ENCODE results near the gene NUPR1.
"Not testable (repeated sequence)": the region's sequence is repeated elsewhere in the genome, so short reads cannot be mapped to it uniquely, and the experiment has no call there.

The NUPR1 gene

GRCh38 chr16:28554634-28555423 is 16.1 kb upstream of the NUPR1 start:
- FAIRE-seq: no peak

GRCh38 chr16:28553776-28554633 is 15.2 kb upstream of the NUPR1 start, which contains the start of gene SGF29:
TSS of gene SGF29 (plus strand) at chr16:28553920. CDS start at chr16:28581070, 27,150 bp downstream.
- no peak for FAIRE-seq

DNA sequence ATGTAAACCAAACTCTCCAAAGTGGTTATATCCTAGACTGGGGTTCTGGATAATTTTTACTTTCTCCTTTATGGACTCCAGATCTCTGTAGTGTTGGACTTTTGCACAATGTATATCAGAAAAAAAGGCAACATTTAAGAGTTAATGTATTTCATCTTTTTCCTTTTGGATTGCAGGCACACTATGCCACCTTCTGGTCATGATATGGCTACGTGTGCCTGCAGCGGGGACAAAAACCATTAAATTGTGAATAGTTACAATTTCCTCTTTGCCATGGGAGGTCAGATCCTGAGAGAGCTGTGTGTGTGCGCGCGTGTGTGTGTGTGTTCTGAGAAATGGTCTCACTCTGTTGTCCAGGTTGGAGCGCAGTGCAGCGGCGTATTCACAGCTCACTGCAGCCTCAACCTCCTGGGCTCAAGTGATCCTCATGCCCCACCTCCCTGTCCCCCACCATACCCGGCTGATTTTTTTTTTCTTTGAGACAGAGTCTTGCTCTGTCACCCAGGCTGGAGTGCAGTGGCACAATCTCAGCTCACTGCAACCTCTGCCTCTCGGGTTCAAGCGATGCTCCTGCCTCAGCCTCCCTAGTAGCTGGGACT is 10.6 kb upstream of the NUPR1 start:
- no peak for FAIRE-seq

GRCh38 chr16:28548306-28548802 is 9.6 kb upstream of the NUPR1 start:
- no peak for FAIRE-seq

DNA sequence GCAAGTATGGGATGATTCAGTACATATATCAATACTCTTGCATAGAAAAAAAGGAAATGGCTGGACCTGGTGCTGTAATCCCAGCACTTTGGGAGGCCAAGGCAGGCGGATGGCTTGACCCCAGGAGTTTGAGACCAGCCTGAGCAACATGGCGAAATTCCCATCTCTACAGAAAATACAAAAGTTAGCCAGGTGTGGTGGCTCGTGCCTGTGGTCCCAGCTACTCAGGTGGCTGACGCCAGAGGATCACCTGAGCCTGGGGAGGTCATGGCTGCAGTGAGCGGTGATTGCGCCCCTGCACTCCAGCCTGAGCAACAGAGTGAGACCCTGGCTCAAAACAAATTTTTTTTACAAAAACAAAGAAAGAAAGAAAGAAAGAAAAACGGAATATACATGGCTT is 7.9 kb upstream of the NUPR1 start:
- no peak for FAIRE-seq

DNA sequence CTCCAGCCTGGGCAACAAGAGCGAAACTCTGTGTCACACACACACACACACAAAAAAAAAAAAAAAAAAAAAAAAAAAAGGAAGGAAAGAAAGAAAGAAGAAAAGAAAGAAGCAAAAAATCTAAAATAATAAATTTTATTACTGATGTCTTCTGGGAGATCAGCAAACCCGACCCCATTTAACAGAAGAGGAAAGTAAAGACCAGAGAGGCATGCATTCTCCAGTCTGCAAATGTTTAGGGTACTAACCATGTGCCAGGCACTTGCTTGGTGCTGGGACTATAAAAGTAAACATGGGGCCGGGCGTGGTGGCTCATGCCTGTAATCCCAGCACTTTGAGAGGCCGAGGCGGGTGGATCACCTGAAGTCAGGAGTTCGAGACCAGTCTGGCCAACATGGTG is 7.2 kb upstream of the NUPR1 start:
- FAIRE-seq: not testable (repeated sequence)

GRCh38 chr16:28544998-28545397 is 6.2 kb upstream of the NUPR1 start:
- no peak for FAIRE-seq

DNA sequence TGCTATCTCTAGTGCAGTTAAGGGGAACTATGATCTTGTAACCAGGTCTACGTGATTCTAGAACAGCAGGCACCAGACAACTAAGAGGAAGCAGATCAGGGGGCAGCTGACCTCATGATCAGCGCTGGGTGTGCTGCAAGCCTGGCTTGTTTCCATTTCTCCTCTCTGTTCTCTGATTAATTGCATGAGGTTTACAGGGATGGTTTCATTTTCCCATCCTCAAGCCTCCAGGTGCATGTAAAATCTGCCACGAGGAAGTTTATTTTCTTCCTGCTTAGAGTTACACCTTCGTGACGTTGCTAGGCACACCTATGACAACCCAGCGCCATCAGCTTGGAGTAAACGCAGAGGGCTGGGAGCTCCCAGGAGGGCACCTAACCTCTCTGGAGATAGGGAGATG is 4.3 kb upstream of the NUPR1 start:
- no peak for FAIRE-seq

- no peak for FAIRE-seq
Observed at GRCh38 chr16:28542646-28543045, 3.9 kb upstream of the NUPR1 start.

DNA sequence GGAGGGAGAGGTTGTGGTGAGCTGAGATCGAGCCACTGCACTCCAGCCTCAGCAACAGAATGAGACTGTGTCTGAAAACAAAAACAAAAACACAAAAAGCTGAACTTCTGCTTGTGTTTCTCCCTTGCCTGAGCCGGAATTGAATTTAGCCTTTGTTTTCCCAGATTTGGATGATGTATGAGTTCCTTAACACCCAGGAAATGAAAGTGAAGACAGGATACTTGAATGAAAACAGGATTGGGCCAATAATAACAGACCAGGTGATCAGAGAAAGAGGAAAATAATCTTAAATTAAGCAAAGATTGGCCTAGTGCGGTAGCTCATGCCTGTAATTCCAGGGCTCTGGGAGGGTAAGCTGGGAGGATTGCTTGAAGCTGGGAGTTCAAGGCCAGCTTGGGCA is 1.6 kb upstream of the NUPR1 start:
- FAIRE-seq: no peak

DNA sequence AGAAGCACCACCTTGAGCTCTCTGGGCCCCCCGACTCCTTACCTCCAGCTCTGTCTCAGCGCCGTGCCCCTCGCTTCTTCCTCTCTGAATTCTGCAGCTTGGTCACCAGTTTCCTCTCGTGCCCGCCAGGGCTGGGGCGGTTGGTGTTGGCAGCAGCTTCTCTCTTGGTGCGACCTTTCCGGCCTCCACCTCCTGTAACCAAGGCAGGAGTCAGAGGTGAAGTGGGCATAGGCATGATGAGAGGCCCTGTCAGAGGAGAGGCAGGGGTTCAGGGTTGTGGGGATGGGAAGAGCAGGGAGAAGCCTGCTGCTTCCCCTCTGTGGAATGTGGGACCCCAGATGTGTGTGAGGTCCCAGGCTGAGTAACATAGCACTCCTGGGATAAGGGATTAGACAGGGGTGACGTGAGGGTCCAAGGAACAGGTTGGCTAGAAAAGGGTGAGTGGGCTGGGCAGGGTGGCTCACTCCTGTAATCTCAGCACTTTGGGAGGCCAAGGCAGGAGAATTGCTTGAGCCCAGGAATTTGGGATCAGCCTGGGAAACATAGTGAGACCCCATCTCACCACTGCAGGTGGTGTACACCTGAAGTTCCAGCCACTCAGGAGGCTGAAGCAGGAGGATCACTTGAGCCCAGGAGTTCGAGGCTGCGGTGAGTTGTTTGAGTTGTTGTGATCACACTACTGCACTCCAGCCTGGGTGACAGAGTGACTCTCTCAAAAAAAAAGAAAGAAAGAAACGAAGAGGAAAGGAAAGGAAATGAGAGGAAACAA is 626 bp downstream of the NUPR1 start:
- FAIRE-seq: no peak

DNA sequence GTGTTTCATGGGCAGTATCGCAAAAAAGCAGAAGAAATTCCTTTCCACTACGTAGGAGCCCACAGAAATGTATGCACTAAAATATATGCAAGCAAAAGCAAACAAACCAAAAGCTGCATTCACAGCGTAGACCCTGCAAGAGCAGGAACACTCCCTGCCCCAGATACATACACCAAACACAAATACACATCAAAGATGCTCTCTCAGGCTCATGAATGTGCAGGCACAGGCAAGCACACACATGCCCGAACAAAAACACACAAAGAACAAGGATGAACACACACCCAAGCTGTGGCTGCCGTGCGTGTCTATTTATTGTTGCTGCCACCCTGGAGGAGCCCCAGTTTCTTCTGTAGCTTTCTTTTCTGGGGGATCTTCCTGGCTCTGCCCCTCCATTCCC is 1.7 kb downstream of the NUPR1 start:
- FAIRE-seq: no peak

GRCh38 chr16:28534542-28535373 is 4.0 kb downstream of the NUPR1 start:
- no peak for FAIRE-seq

DNA sequence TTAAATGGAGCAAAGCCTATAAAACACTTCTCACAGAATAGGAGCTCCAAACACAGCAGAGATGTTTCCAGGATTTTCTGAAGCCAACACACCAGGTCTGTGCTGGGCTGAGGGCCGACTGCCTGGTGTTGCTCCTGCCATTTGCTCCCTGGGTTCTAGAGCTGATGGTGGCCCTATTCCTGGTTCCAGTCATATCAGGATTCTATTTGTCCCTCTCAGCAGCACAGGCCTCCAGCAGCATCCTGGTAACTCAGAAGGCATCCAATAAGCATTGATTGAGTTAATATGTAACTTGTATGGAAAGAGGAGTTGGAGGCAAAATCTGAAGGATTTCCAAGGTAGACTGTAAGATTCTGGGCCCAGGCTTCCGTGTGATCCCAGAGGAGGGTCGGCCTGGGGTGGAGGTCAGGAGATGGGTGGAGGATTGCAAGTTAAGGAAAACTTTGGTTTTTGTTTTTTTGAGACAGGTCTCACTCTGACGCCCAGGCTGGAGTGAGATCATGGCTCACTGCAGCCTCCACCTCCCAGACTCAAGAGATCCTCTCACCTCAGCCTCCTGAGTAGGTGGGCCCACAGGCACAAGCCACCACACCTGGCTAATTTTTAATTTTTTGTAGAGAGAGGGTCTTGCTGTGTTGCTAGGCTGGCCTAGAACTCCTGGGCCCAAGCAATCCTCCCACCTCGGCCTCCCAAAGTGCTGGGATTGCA is 5.7 kb downstream of the NUPR1 start:
- no peak for FAIRE-seq

DNA sequence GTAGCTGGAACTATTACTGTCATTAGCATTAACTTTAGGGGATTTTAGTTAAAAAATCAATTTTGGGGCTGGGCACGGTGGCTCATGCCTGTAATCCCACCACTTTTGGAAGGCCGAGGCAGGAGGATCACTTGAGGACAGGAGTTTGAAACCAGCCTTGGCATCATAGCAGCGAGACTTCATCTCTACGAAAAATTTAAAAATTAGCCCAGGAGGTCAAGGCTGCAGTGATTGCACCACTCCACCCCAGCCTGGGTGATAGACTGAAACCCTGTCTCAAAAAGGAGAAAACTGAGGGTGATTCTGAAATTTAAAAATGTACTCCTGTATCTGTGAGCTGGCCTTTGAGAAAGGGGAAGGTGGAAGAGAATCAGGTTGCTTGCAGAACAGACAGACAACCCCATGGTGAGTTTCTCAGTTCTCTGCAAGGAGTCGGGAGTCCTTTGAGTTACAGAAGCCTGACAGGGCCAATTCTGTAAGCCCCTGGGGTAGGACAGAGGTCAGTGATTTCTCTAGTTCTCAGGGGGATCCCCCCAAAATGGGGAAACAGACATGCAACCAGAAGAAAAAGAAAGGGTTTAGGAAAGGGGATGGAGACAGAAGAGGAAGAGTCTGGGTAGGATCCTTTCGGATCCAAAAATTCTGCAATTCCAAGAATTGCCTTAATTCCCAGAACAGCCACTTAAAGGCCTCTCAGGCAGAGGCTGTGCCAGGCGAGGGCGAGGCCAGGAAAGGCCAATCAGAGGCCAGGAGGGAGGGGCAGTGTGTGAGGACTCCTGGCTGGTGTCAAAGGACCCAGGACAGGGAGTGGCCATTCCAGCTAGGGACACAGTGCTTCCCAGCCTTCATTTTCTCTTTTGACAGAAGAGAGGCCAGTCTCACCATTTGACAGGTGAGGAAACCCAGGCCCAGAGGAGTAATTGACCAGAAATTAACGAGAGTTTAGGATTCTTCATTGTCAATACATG is 6.7 kb downstream of the NUPR1 start:
- no peak for FAIRE-seq

DNA sequence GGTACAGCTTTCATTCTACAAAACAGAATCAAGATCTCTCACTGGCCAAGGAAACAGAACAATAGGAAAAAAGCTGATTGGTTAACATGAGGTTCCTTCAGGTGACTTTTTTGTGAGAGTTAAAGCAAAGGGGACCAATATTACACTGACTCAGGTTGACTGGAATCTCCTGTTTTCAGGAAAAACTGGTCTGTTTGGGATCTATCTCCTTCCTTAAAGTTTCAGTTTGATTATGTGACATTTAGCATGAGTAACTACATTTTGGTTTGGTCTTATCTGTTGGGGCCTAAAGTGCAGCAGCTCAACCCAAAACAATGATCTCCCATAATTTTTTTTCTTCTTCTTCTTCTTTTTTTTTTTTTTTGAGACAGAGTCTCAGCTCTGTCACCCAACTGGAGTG is 9.7 kb downstream of the NUPR1 start:
- FAIRE-seq: no peak

- no peak for FAIRE-seq
Observed at GRCh38 chr16:28528463-28528867, 10.3 kb downstream of the NUPR1 start.

- FAIRE-seq: no peak
Observed at GRCh38 chr16:28527985-28528384, 10.8 kb downstream of the NUPR1 start.

GRCh38 chr16:28527100-28527785 is 11.5 kb downstream of the NUPR1 start:
- FAIRE-seq: not testable (repeated sequence)
